DMS 273 (cell line): ENCODE data around the gene MEIS2.

Experiments
- DNase-seq: peaks from one replicate; lab custom pipeline; 2025; ENCODE audit not compliant: unreplicated experiment; lab: John Stamatoyannopoulos, UW

The MEIS2 gene

GRCh38 chr15:36938131-36938530, 162.2 kb downstream of the MEIS2 start:
- DNase-seq = no peak

GRCh38 chr15:36936613-36937012, 163.7 kb downstream of the MEIS2 start:
- no peak for DNase-seq

GRCh38 chr15:36933255-36933990, 166.9 kb downstream of the MEIS2 start:
- no peak for DNase-seq

- no peak for DNase-seq
Observed at GRCh38 chr15:36932070-36932469, 168.3 kb downstream of the MEIS2 start.

- no peak for DNase-seq
Observed at GRCh38 chr15:36931434-36931833, 168.9 kb downstream of the MEIS2 start.

- no peak for DNase-seq
Observed at GRCh38 chr15:36926427-36926825, 173.9 kb downstream of the MEIS2 start.

GRCh38 chr15:36925653-36926426, 174.5 kb downstream of the MEIS2 start:
- no peak for DNase-seq

- no peak for DNase-seq
Observed at GRCh38 chr15:36925049-36925448, 175.3 kb downstream of the MEIS2 start.

GRCh38 chr15:36924034-36924433, 176.3 kb downstream of the MEIS2 start:
- no peak for DNase-seq

GRCh38 chr15:36921484-36922091, 178.8 kb downstream of the MEIS2 start:
- no peak for DNase-seq

- no peak for DNase-seq
Observed at GRCh38 chr15:36917411-36918267, 182.7 kb downstream of the MEIS2 start.

- no peak for DNase-seq
Observed at GRCh38 chr15:36914960-36915808, 185.2 kb downstream of the MEIS2 start.

- no peak for DNase-seq
Observed at GRCh38 chr15:36914466-36914865, 185.9 kb downstream of the MEIS2 start.

GRCh38 chr15:36912311-36912712, 188.0 kb downstream of the MEIS2 start:
- no peak for DNase-seq

GRCh38 chr15:36911322-36911944, 188.9 kb downstream of the MEIS2 start:
- no peak for DNase-seq

- DNase-seq = no peak
Observed at GRCh38 chr15:36908991-36909390, 191.4 kb downstream of the MEIS2 start.

GRCh38 chr15:36907295-36907694, 193.1 kb downstream of the MEIS2 start:
- DNase-seq = no peak

GRCh38 chr15:36905908-36906307, 194.4 kb downstream of the MEIS2 start:
- DNase-seq = no peak

- DNase-seq = no peak
Observed at GRCh38 chr15:36904715-36905114, 195.6 kb downstream of the MEIS2 start.
